ENCODE data around the gene KIR2DL4. TPM values are rescaled to one million over a fixed set of nuclear protein-coding genes. Genes with fewer than 3 reads are reported as not detected.

KIR2DL4 gene
- total RNA-seq, 1 donor from 2014 or later = not detected

Other genes starting within 250 kb of the KIR2DL4 start
- gene LILRA2, start 229.8 kb upstream of the KIR2DL4 start, total RNA-seq = 1.6 TPM
- 0.60 TPM for gene LILRA1, start 210.0 kb upstream of the KIR2DL4 start, total RNA-seq
- gene LILRB1, start 173.1 kb upstream of the KIR2DL4 start, total RNA-seq = 2.6 TPM
- gene LILRB4, start 140.6 kb upstream of the KIR2DL4 start, total RNA-seq = 1.9 TPM
- gene KIR3DL3, start 79.2 kb upstream of the KIR2DL4 start, total RNA-seq = not detected
- not detected for gene KIR2DL3, start 65.1 kb upstream of the KIR2DL4 start, total RNA-seq
- not detected for gene KIR2DL1, start 33.8 kb upstream of the KIR2DL4 start, total RNA-seq
- not detected for gene KIR3DL1, start 12.9 kb downstream of the KIR2DL4 start, total RNA-seq
- gene KIR2DS4, start 29.1 kb downstream of the KIR2DL4 start, total RNA-seq = not detected
- not detected for gene KIR3DL2, start 46.8 kb downstream of the KIR2DL4 start, total RNA-seq
- 0.55 TPM for gene FCAR, start 70.6 kb downstream of the KIR2DL4 start, total RNA-seq
- 0.10 TPM for gene NCR1, start 102.5 kb downstream of the KIR2DL4 start, total RNA-seq
- gene NLRP7, start 143.9 kb downstream of the KIR2DL4 start, total RNA-seq = not detected
- gene NLRP2, start 162.8 kb downstream of the KIR2DL4 start, total RNA-seq = 0.78 TPM
- not detected for gene GP6, start 234.7 kb downstream of the KIR2DL4 start, total RNA-seq

Measured in left lobe of liver (tissue), 1 donor.